Adrenal gland (tissue), 5 donors: ENCODE data around the gene RPS6KA4.

ENCODE experiments used
- POLR2A ChIP-seq, 2 donors: fragments of 450-650 bp; IDR thresholded peaks; one replicate each; pipeline ENCODE4 v1.6.1; 2017; ENCODE audit warnings: antibody characterized with exemption in 2 of 2, mild to moderate bottlenecking in 2 of 2, moderate library complexity in 1 of 2
- TF ChIP-seq, protein P1 (sequence below), 6 experiments: fragments of 450-650 bp in 4 of 6; fragments of 200-600 bp in 2 of 6; sonication (generic) in 1 of 6; IDR thresholded peaks; 1 replicate in 5 of 6; 2 replicates in 1 of 6; pipeline versions ENCODE4 v1.5.1 to v1.8.0; 2016 to 2021; ENCODE audit warnings: antibody characterized with exemption in 6 of 6, mild to moderate bottlenecking in 2 of 6, moderate library complexity in 1 of 6
- donor health status: DM: no; HTN: no; CAD: no.

DNA sequence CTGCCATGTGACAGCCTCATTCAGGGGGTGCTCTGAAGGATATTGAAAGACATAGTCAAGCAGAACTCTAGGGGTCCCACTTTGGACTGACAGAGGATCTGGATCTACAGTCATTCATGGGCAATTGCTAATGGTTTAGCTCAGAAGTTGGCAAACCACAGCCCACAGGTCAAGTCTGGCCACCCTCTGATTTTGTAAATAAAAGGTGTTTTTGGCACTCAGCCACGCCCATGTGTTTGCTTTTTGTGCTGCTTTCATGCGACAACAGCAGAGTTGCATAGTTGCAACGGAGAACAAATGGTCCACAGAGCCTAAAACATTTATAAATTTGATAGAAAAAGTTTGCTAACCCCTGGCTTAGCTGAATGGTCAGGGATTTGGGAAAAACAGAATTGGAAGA, 41.7 kb downstream of the RPS6KA4 start:
- TF ChIP-seq, protein P1, sequence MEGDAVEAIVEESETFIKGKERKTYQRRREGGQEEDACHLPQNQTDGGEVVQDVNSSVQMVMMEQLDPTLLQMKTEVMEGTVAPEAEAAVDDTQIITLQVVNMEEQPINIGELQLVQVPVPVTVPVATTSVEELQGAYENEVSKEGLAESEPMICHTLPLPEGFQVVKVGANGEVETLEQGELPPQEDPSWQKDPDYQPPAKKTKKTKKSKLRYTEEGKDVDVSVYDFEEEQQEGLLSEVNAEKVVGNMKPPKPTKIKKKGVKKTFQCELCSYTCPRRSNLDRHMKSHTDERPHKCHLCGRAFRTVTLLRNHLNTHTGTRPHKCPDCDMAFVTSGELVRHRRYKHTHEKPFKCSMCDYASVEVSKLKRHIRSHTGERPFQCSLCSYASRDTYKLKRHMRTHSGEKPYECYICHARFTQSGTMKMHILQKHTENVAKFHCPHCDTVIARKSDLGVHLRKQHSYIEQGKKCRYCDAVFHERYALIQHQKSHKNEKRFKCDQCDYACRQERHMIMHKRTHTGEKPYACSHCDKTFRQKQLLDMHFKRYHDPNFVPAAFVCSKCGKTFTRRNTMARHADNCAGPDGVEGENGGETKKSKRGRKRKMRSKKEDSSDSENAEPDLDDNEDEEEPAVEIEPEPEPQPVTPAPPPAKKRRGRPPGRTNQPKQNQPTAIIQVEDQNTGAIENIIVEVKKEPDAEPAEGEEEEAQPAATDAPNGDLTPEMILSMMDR (IDR thresholded peaks at IDR 0.05), result no peak
- TF ChIP-seq POLR2A (IDR thresholded peaks at IDR 0.05), result no peak
